GM19193 (cell line): Measurements from ENCODE around the gene HAUS1.

ENCODE experiments used
- POLR2A ChIP-seq: IDR thresholded peaks from 4 replicates; pipeline ENCODE4 v1.6.1; 2011; ENCODE audit not compliant: insufficient read depth, insufficient read length; ENCODE audit errors: extremely low read depth

The HAUS1 gene

DNA sequence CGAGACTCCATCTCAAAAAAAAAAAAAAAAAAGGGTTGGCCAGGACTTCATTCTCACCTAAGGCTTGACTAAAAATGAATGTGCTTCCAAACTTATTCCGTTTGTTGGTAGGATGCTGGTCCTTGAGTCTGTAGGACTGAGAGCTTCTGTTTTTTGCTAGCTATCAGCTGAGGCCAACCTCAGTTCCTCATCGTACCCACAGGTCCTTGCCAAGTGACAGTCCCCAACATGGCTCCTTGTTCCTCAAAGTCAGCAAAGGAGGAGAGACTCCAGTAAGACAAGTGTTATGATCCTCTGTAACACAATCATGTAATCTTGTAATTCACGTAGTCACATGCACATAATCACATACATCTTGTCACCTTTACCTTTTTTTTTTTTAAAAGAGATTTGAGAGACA lies 37.0 kb downstream of the HAUS1 start:
- TF ChIP-seq POLR2A, result no peak

DNA sequence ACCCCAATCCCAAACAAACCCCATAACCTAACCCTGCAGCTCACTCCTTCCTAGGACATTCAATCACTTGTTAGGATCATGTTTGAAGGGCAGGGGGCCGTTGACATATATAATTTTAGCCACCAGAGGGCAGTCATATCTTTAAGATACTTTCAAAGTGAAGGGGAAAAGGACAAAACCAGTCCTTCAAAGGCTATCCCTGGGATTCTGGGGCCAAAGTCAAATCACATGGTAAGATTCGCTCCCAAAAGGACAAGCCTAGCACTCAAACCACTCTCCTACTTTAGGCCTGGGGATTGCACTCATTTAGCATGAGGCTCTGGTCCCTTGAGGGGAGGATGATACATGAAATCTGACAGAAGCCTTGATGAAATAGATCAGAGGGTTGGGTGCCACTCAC lies 44.6 kb downstream of the HAUS1 start:
- TF ChIP-seq POLR2A, result no peak

DNA sequence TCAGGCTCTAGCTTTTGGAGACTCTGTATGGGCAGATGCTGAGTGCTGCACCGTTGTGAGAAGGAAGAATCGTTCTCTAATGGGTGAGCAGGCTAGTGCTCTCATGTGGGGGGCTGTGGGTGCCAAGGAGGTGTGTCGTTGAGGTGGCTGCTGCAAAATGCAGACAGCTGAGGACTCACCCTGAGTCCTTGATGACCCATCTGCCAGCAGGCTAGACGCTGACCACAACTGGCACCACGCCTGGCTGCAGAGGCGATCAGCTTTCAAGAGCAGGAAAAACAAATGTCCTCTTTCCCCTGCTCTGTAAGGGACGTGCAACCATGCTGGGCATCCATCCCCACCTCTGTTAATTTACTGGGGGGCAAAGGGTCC lies 48.2 kb downstream of the HAUS1 start:
- no peak for TF ChIP-seq POLR2A

DNA sequence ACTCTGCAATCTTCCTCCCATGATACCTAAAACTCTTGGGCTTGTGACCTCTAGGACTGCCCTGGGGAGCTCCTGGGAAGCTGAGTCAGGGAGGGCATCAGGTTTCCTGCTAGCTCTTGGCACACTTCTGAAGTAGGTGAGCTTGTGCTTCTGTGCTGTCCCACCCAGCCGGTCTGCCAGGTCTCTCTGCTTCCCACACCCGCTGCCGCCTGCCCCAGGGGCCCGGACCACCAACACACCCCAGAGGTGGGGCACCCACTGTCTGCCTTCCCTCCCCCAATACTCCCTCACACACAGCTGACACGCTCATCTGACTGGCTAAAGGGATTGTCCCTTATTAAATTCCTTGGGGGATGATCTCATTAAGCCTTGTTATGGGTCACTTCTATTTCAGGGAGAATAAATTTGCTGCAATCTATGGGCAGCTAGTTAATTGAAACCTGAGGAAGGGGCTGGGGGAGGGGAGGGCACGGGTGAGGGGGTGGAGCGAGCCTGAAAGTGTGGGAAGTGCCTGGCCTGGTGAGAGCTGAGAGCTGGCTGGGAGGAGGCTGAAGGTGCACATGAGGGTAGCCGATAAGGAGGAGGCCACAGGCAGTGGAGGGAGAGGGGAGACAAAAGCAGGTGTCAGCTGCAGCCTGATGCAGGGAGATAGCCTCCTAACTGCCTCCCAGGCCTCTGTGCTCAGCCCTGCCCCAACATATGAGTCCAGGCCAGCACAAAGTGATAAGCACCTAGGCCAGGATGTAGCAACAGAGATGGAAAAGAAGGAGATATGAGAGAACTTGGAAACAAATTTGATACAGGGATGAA lies 48.8 kb downstream of the HAUS1 start:
- no peak for TF ChIP-seq POLR2A

DNA sequence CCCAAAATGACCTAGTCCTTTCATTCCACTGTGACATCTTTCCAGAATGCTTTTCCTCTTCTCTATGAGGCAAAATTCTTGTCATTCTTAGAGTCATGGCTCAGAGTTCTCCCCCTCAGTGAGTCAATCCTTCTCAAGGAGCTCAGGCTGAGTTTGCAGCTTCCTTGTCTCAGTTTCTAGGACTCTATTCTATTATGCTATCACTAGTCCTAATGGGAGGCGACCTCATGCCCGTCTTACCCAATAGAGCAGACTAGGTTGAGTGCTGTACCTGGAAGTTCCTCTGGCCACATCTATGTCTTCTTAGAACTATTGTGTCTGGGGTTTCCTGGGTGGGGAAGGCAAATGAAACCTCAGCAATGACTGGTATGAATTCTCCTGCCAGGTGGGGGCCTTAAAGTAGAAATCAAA lies 51.5 kb downstream of the HAUS1 start:
- no peak for TF ChIP-seq POLR2A

DNA sequence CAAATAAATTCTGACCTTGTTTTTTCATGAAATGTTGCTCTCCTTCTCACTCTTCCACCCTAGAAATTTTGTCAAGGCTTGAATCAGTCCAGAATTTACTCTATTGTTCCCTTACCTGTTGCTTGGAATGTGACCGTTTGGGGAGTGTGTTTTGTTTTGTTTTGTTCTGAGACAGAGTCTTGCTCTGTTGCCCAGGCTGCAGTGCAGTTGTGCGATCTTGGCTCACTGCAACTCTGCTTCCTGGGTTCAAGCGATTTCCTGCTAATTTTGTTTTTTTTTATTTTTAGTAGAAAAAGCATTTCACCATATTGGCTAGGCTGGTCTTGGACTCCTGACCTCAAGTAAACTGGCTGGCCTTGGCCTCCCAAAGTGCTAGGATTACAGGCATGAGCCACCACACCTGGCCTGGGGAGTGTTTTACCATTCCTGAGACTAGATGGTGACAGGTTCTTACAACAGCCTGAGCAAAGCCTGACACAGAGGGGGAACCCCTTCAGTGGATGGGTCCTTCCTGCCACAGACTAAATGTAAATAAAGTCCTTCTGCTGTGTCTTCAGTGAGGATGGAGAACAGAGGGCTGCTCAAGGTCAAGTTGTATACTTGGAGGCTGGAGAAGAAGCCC lies 52.0 kb downstream of the HAUS1 start:
- no peak for TF ChIP-seq POLR2A

DNA sequence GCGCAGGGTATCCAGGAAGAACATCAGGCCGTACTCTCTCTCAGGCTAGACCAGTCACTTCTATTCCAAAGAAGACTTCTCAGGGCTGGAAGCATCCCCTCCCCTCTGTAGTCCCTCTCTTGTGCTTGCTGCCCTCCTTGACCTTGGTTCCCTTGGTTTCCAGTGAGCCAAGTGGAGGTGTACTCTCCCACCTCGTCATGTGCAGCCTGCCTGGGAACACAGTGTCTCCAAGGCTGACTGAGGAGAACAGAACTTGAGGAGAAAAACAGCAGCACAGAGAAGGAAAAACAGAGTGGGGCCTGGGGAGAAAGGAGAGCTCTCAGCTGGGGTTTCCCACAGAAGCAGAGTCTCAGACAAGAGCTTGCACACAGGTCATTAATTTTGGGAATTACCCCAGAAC lies 52.7 kb downstream of the HAUS1 start:
- no peak for TF ChIP-seq POLR2A

DNA sequence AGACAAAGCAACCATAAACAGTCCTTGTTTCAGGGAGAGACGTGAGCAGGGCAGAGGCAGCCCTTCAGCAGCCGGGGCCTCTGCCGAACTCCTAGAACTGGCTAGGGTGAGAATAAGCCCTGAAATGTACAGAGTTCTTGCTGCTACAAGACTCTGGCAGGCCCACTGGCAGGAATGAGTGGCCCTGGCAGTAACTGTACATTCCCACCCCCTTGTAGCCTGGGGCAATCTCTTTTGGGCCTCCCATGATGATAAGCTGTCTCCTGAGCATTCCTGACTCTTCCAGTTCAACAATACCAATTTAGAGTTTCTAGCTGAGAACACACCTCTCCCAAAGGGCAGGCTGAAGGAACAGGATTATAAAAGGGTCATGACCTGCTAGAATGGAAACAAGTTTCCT lies 54.3 kb downstream of the HAUS1 start:
- TF ChIP-seq POLR2A, result no peak

DNA sequence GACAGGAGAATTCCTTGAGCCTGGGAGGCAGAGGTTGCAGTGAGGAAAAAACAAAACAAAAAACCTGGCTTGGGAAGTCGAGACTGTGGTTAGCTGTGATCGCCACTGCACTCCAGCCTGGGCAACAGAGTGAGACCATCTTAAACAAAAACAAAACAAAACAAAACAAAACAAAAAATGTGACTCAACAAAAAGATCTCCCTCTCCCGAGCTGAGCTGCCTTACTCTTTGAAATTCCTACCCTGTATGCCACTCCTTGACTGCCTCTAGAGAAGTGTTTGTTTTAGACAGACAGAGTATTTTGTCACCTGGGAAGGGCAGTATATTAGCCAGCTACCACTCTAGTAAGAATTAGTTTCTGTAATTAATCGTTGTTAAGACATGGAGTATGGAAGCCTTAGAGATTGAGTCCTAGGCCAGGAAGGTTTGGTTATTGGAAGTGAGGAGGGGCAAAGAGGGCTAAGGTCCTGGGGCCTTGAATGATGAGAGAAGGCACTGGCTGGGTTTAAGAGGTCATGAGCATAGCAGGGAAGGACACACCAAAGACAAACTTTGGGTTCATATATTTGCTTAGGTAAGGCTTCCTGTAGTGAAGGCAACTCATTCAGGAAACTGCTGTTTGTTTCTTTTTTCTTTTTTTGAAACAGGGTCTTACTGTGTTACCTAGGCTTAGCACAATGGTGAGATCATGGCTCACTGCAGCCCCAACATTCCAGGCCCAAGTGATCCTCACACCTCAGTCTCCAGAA lies 56.0 kb downstream of the HAUS1 start:
- TF ChIP-seq POLR2A, result no peak

DNA sequence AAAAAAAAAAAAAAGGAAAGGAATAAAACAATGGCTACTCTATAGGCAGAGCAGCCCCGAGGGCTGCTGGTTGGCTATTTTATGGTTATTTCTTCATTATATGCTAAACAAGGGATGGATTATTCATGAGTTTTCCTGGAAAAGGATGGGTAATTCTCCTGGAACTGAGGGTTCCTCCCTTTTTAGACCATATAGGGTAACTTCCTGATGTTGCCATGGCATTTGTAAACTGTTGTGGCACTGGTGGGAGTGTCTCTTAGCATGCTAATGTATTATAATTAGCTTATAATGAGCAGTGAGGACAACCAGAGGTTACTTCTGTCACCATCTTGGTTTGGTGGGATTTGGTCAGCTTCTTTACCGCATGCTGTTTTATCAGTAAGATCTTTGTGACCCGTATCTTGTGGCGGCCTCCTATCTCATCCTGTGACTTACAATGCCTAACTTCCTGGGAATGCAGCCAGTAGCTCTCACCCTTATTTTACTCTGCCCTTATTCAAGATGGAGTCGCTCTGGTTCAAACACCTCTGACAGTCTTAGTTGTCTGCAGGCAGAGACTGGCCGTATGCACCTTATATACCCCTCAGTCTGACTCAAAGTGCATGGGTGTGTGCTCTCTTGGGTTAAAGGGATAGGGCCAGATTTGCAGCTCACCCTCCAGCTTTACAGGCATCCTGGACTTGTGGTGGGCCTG lies 57.7 kb downstream of the HAUS1 start:
- no peak for TF ChIP-seq POLR2A

DNA sequence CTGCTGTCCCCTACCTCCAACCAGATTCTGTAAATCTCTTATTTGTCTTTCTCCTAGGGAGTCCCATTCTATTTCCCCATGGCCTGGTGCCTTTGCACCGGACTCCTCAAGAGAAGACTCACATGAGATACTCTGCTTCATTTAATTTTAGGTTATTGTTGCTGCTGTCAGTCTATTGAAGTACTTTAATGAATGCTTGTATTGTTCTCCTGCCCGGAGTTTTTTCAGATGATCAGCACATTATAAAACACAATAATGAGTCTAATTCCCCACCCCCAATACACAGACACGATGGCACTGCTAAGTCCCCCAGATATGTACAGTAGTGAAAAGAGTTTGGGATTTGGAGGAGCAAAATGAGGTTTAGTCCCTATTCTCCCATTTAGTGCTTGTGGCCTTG lies 58.9 kb downstream of the HAUS1 start:
- TF ChIP-seq POLR2A, result no peak

DNA sequence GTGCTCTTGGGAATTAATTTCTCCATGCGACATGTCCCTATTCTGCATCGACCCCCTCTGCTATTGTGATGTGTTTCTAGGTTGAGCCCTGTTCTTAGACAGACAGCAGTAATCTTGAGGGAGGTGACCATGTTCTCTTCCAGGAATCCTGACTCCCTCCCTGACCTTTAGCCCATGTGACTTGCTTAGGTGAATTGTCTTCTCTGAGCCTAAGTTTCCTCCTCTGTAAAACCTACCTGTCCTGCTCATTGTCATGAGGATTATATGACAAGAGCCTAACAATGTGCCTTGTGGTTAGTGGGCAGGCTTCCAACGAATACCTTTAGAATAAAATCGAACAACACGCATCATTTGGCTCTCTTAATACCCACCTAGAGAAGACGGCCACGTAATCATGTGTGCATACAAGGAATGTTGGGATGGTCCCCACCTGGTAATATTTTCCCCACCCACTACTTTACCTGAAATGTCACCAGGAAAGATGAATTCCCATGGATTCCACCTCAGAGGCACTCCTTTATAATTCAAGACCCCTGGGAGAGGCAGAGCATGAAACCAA lies 59.8 kb downstream of the HAUS1 start:
- no peak for TF ChIP-seq POLR2A

DNA sequence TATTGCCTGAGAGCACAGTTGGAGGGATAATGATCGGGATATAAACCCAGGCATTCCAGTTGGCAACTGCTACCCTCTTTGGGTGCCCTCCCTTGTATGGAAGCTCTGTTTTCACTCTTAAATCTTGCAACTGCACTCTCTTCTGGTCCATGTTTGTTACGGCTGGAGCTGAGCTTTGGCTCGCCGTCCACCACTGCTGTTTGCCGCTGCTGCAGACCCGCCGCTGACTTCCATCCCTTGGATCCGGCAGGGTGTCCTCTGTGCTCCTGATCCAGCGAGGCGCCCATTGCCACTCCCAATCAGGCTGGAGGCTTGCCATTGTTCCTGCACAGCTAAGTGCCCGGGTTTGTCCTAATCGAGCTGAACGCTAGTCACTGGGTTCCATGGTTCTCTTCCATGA lies 60.7 kb downstream of the HAUS1 start:
- no peak for TF ChIP-seq POLR2A

DNA sequence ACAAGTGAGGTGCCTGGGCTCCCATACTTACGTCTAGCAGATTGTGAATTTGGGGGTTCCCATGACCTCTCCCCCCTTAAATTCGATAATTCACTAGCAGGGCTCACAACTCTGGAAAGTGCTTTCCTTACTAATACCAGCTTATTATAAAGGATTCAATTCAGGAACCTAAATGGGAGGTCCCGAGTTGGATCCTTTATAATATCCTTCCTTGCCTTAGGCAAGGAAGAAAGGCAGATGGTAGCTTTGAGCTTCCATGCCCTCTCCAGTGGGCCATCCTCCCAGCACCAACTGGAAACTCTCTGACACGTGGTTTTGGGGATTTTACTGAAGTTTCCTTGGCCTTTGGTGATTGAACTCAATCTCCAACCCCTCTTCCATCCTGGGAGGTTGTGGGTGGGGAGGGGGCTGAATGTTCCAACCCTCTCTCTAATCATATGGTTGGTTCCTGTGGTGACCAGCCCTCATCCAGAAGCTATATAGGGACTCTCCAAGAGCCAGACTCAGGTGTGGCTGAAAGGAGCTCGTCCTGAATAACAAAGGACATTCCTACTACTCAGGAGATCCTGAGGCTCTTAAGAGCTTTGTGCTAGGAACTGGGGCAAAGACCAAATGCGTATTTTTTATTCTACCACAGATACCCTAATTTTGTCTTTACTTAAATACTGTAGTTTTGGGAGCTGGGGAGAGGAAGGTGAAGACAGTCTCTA lies 62.2 kb downstream of the HAUS1 start:
- TF ChIP-seq POLR2A, result no peak
